GM12878 (cell line): Measurements from ENCODE around the gene SLC9A7. TPM values are rescaled to one million over a fixed set of nuclear protein-coding genes. Genes with fewer than 3 reads are reported as not detected.

Experiments
- CBFB ChIP-seq: IDR thresholded peaks from 2 replicates; pipeline ENCODE4 v1.6.1; 2016; ENCODE audit warnings: antibody characterized with exemption, low read depth
- CBX5 ChIP-seq: sonication (generic); IDR thresholded peaks from 2 replicates; pipeline ENCODE4 v1.6.1; 2016; ENCODE audit warnings: low read depth, moderate library complexity, mild to moderate bottlenecking, inconsistent platforms
- ESRRA ChIP-seq: IDR thresholded peaks from 2 replicates; pipeline ENCODE4 v1.6.1; 2012; ENCODE audit warnings: mild to moderate bottlenecking, low read length, improper control_type of control experiment
- HSF1 ChIP-seq: fragments of 150-350 bp; IDR thresholded peaks from 2 replicates; pipeline ENCODE4 v1.6.1; 2014; ENCODE audit warnings: mild to moderate bottlenecking, low read depth, low read length
- IRF4 ChIP-seq: IDR thresholded peaks from 2 replicates; pipeline ENCODE4 v1.6.1; 2011; ENCODE audit warnings: low read depth, low read length
- KAT2A ChIP-seq: conservative IDR thresholded peaks from 2 replicates; pipeline ENCODE4 v1.6.1; 2011; ENCODE audit warnings: low read depth, low read length; ENCODE audit not compliant: control insufficient read depth
- NFIC ChIP-seq: IDR thresholded peaks from 2 replicates; pipeline ENCODE4 v1.6.1; 2012; ENCODE audit warnings: low read depth, mild to moderate bottlenecking, inconsistent platforms, low read length, moderate library complexity
- POU2F2 ChIP-seq: IDR thresholded peaks from 3 replicates; pipeline ENCODE4 v1.6.1; 2011; ENCODE audit warnings: low read depth, mild to moderate bottlenecking, low read length, borderline replicate concordance
- RAD51 ChIP-seq: fragments of 450-650 bp; IDR thresholded peaks from 2 replicates; pipeline ENCODE4 v1.6.1; 2016; ENCODE audit warnings: moderate library complexity, mild to moderate bottlenecking, inconsistent platforms
- RFX5 ChIP-seq: IDR thresholded peaks from 2 replicates; pipeline ENCODE4 v1.6.1; 2011; ENCODE audit warnings: low read depth, low read length, improper control_type of control experiment
- SRF ChIP-seq, 2 experiments: IDR thresholded peaks; 2 replicates each; pipeline ENCODE4 v1.6.1; 2011; ENCODE audit warnings: low read depth in 2 of 2, low read length in 2 of 2, mild to moderate bottlenecking in 1 of 2, moderate library complexity in 1 of 2
- STAT3 ChIP-seq: IDR thresholded peaks from 2 replicates; pipeline ENCODE4 v1.6.1; 2011; ENCODE audit warnings: low read depth, low read length, improper control_type of control experiment
- SUZ12 ChIP-seq: fragments of 200-600 bp; sonication (generic); IDR thresholded peaks from one replicate; pipeline ENCODE4 v1.6.1; 2018; ENCODE audit warnings: antibody characterized with exemption, mild to moderate bottlenecking; ENCODE audit not compliant: unreplicated experiment
- YBX1 ChIP-seq: fragments of 450-650 bp; IDR thresholded peaks from 2 replicates; pipeline ENCODE4 v1.6.1; 2016; ENCODE audit warnings: antibody characterized with exemption
- ZSCAN29 ChIP-seq: fragments of 450-650 bp; IDR thresholded peaks from 2 replicates; pipeline ENCODE4 v1.6.1; 2017; ENCODE audit warnings: mild to moderate bottlenecking, moderate library complexity
- polyA plus RNA-seq, 11 experiments: library from polyadenylated mRNA; depleted of rRNA in 4 of 11; unstranded in 6 of 11; stranded (reverse) in 5 of 11; fragments of >200 nt; fragmentation: Nextera tagmentation in 4 of 11; fragmentation: Illumina TruSeq in 1 of 11; extraction: Ambion mirVana in 4 of 11; extraction: Trizol in 1 of 11; gene quantifications; 1 replicate in 1 of 11; 2 replicates in 10 of 11; pipeline versions ENCODE4 v1.2.1 to v1.2.3, GENCODE V29; 2011 to 2016; ENCODE audit warnings: inconsistent platforms in 2 of 11, missing spikeins in 2 of 11, low read depth in 1 of 11
- total RNA-seq, 4 experiments: library from RNA; depleted of rRNA in 3 of 4; stranded (reverse); fragments of >200 nt in 3 of 4; fragmentation: Illumina TruSeq in 1 of 4; extraction: Trizol in 1 of 4; gene quantifications; 2 replicates each; pipeline versions ENCODE4 v1.2.1 to v1.2.3, GENCODE V29; 2013 to 2021
- TF ChIP-seq, protein P1 (sequence below): fragments of 450-650 bp; IDR thresholded peaks from 2 replicates; pipeline ENCODE4 v1.6.1; 2016; ENCODE audit warnings: mild to moderate bottlenecking, moderate library complexity, borderline replicate concordance
- TF ChIP-seq, protein P2 (sequence below): fragments of 150-350 bp; IDR thresholded peaks from 2 replicates; pipeline ENCODE4 v1.6.1; 2016; ENCODE audit warnings: low read depth, low read length
- TF ChIP-seq, protein P3 (sequence below): fragments of 450-650 bp; IDR thresholded peaks from 2 replicates; pipeline ENCODE4 v1.6.1; 2017; ENCODE audit warnings: antibody characterized with exemption, mild to moderate bottlenecking, moderate library complexity

The SLC9A7 gene
- total and polyA plus RNA-seq, 10 of the 15 experiments (the other 5 are each of a cell fraction or from before 2014, with no cell fraction given), result 5.0 to 62.8 (median 30.5) TPM

GRCh38 chrX:46713672-46714490, 45.0 kb downstream of the SLC9A7 start (continued):
- TF ChIP-seq KAT2A, result no peak
- TF ChIP-seq SRF (IDR thresholded peaks at IDR 0.05; ENCODE audit: low read depth in 2 of 2, low read length in 2 of 2), result peak in 1 of 2 experiments; percentile 40; a peak in 1 of 4 replicates
- TF ChIP-seq RFX5, result no peak
- TF ChIP-seq NFIC, result peak; percentile 100
- TF ChIP-seq, protein P1, sequence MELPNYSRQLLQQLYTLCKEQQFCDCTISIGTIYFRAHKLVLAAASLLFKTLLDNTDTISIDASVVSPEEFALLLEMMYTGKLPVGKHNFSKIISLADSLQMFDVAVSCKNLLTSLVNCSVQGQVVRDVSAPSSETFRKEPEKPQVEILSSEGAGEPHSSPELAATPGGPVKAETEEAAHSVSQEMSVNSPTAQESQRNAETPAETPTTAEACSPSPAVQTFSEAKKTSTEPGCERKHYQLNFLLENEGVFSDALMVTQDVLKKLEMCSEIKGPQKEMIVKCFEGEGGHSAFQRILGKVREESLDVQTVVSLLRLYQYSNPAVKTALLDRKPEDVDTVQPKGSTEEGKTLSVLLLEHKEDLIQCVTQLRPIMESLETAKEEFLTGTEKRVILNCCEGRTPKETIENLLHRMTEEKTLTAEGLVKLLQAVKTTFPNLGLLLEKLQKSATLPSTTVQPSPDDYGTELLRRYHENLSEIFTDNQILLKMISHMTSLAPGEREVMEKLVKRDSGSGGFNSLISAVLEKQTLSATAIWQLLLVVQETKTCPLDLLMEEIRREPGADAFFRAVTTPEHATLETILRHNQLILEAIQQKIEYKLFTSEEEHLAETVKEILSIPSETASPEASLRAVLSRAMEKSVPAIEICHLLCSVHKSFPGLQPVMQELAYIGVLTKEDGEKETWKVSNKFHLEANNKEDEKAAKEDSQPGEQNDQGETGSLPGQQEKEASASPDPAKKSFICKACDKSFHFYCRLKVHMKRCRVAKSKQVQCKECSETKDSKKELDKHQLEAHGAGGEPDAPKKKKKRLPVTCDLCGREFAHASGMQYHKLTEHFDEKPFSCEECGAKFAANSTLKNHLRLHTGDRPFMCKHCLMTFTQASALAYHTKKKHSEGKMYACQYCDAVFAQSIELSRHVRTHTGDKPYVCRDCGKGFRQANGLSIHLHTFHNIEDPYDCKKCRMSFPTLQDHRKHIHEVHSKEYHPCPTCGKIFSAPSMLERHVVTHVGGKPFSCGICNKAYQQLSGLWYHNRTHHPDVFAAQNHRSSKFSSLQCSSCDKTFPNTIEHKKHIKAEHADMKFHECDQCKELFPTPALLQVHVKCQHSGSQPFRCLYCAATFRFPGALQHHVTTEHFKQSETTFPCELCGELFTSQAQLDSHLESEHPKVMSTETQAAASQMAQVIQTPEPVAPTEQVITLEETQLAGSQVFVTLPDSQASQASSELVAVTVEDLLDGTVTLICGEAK, result peak; percentile 62; the same call in 1 of the 2 replicates
- TF ChIP-seq STAT3, result peak; percentile 99; the same call in 1 of the 2 replicates
- TF ChIP-seq IRF4, result peak; percentile 89
- peak; percentile 54; the same call in 1 of the 3 replicates for TF ChIP-seq POU2F2
- TF ChIP-seq YBX1, result no peak
- no peak for TF ChIP-seq HSF1
- TF ChIP-seq ZSCAN29, result no peak
- TF ChIP-seq CBFB, result peak; percentile 90
- TF ChIP-seq, protein P2, sequence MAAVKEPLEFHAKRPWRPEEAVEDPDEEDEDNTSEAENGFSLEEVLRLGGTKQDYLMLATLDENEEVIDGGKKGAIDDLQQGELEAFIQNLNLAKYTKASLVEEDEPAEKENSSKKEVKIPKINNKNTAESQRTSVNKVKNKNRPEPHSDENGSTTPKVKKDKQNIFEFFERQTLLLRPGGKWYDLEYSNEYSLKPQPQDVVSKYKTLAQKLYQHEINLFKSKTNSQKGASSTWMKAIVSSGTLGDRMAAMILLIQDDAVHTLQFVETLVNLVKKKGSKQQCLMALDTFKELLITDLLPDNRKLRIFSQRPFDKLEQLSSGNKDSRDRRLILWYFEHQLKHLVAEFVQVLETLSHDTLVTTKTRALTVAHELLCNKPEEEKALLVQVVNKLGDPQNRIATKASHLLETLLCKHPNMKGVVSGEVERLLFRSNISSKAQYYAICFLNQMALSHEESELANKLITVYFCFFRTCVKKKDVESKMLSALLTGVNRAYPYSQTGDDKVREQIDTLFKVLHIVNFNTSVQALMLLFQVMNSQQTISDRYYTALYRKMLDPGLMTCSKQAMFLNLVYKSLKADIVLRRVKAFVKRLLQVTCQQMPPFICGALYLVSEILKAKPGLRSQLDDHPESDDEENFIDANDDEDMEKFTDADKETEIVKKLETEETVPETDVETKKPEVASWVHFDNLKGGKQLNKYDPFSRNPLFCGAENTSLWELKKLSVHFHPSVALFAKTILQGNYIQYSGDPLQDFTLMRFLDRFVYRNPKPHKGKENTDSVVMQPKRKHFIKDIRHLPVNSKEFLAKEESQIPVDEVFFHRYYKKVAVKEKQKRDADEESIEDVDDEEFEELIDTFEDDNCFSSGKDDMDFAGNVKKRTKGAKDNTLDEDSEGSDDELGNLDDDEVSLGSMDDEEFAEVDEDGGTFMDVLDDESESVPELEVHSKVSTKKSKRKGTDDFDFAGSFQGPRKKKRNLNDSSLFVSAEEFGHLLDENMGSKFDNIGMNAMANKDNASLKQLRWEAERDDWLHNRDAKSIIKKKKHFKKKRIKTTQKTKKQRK, result no peak
- TF ChIP-seq, protein P3, sequence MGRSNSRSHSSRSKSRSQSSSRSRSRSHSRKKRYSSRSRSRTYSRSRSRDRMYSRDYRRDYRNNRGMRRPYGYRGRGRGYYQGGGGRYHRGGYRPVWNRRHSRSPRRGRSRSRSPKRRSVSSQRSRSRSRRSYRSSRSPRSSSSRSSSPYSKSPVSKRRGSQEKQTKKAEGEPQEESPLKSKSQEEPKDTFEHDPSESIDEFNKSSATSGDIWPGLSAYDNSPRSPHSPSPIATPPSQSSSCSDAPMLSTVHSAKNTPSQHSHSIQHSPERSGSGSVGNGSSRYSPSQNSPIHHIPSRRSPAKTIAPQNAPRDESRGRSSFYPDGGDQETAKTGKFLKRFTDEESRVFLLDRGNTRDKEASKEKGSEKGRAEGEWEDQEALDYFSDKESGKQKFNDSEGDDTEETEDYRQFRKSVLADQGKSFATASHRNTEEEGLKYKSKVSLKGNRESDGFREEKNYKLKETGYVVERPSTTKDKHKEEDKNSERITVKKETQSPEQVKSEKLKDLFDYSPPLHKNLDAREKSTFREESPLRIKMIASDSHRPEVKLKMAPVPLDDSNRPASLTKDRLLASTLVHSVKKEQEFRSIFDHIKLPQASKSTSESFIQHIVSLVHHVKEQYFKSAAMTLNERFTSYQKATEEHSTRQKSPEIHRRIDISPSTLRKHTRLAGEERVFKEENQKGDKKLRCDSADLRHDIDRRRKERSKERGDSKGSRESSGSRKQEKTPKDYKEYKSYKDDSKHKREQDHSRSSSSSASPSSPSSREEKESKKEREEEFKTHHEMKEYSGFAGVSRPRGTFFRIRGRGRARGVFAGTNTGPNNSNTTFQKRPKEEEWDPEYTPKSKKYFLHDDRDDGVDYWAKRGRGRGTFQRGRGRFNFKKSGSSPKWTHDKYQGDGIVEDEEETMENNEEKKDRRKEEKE, result no peak
- TF ChIP-seq CBX5, result peak; percentile 78; the same call in 1 of the 2 replicates
- no peak for TF ChIP-seq SUZ12
- TF ChIP-seq RAD51, result 0 out of 2 replicates have a peak, but pooled peaks have one; percentile 26
- TF ChIP-seq ESRRA, result no peak
